ENCODE results near the gene ZNF576. TPM values are rescaled to one million over a fixed set of nuclear protein-coding genes. Genes with fewer than 3 reads are reported as not detected.
"Not testable (repeated sequence)": the region's sequence is repeated elsewhere in the genome, so short reads cannot be mapped to it uniquely, and the experiment has no call there.

The ZNF576 gene
- total and polyA plus RNA-seq, 4 donors, result 11.4 to 15.7 (median 13.3) TPM

GRCh38 chr19:43643326-43643725 is 46.9 kb downstream of the ZNF576 start:
- no peaks in the 10 kb centered on the region for H3K36me3 ChIP-seq (ENCODE audit: control insufficient read depth in 1 of 2, insufficient read depth in 2 of 2, low read length in 1 of 2)
- DNase-seq (no peak), ATAC-seq (ENCODE audit: low FRiP score) (no peak)
- H3K27me3 ChIP-seq (ENCODE audit: control insufficient read depth in 1 of 2, insufficient read depth in 2 of 2, low read length in 1 of 2), result no peaks in the 10 kb centered on the region
- H3K9me3 ChIP-seq (ENCODE audit: control insufficient read depth, low read length), result peaks cover 2% of the 10 kb centered on the region
- no peaks in the 10 kb centered on the region for H3K4me1 ChIP-seq (ENCODE audit: control insufficient read depth in 1 of 2, insufficient read depth in 2 of 2, low read length in 2 of 2)
- H3K4me3 ChIP-seq (ENCODE audit: low read length in 2 of 2), result no peak overlapping the region
- 61 to 65% methylated on average over 3 of the region's 3 CpGs for whole genome bisulfite sequencing, 2 donors
- no peak overlapping the region for H3K27ac ChIP-seq (ENCODE audit: low read depth in 1 of 2, low read length in 2 of 2)
- intact Hi-C loops (cut with DNase I), result no loop called here

GRCh38 chr19:43644181-43644580 is 47.8 kb downstream of the ZNF576 start:
- H3K4me1 ChIP-seq (ENCODE audit: control insufficient read depth in 1 of 2, insufficient read depth in 2 of 2, low read length in 2 of 2), result no peaks in the 10 kb centered on the region
- H3K4me3 ChIP-seq (ENCODE audit: low read length in 2 of 2), result no peak overlapping the region
- whole genome bisulfite sequencing, 2 donors, result 84 to 86% methylated on average over 13 of the region's 13 CpGs
- H3K27ac ChIP-seq (ENCODE audit: low read depth in 1 of 2, low read length in 2 of 2), result no peak overlapping the region
- peaks cover 2% of the 10 kb centered on the region for H3K9me3 ChIP-seq (ENCODE audit: control insufficient read depth, low read length)
- no peaks in the 10 kb centered on the region for H3K27me3 ChIP-seq (ENCODE audit: control insufficient read depth in 1 of 2, insufficient read depth in 2 of 2, low read length in 1 of 2)
- H3K36me3 ChIP-seq (ENCODE audit: control insufficient read depth in 1 of 2, insufficient read depth in 2 of 2, low read length in 1 of 2), result peaks cover 0 to 2% of the 10 kb centered on the region in 2 donors
- intact Hi-C loops (cut with DNase I), result no loop called here
- no peak for DNase-seq
- ATAC-seq (ENCODE audit: low FRiP score), result no peak

- DNase-seq (no peak), ATAC-seq (ENCODE audit: low FRiP score) (no peak)
- intact Hi-C loops (cut with DNase I), result no loop called here
- WGBS, 2 donors, result 96 to 97% methylated on average over 6 of the region's 6 CpGs
- H3K9me3 ChIP-seq (ENCODE audit: control insufficient read depth, low read length), result peaks cover 2% of the 10 kb centered on the region
- H3K36me3 ChIP-seq (ENCODE audit: control insufficient read depth in 1 of 2, insufficient read depth in 2 of 2, low read length in 1 of 2), result peaks cover 0 to 2% of the 10 kb centered on the region in 2 donors
- H3K27ac ChIP-seq (ENCODE audit: low read depth in 1 of 2, low read length in 2 of 2), result no peak overlapping the region
- H3K27me3 ChIP-seq (ENCODE audit: control insufficient read depth in 1 of 2, insufficient read depth in 2 of 2, low read length in 1 of 2), result no peaks in the 10 kb centered on the region
- no peak overlapping the region for H3K4me3 ChIP-seq (ENCODE audit: low read length in 2 of 2)
- H3K4me1 ChIP-seq (ENCODE audit: control insufficient read depth in 1 of 2, insufficient read depth in 2 of 2, low read length in 2 of 2), result no peaks in the 10 kb centered on the region
Measured at GRCh38 chr19:43648633-43649032, 52.2 kb downstream of the ZNF576 start.

DNA sequence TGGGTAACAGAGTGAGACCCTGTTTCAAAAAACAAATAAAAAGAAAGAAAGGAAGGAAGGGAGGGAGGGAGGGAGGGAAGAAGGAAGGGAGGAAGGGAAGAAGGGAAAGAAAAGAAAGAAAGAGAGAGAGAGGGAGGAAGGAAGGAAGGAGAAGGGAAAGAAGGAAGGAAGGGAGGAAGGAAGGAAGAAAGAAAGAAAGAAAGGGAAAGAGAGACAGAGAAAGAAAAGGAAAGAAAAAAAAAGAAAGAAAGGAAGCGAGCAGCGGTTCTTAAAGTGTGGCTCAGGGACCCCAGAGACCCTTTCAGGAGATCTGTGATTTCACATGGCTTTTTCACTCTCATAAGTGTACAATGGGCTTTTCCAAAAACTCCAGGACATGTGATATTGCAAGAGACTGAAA is 53.1 kb downstream of the ZNF576 start:
- H3K4me1 ChIP-seq (ENCODE audit: control insufficient read depth in 1 of 2, insufficient read depth in 2 of 2, low read length in 2 of 2), result no peaks in the 10 kb centered on the region
- H3K36me3 ChIP-seq (ENCODE audit: control insufficient read depth in 1 of 2, insufficient read depth in 2 of 2, low read length in 1 of 2), result peaks cover 0 to 2% of the 10 kb centered on the region in 2 donors
- H3K9me3 ChIP-seq (ENCODE audit: control insufficient read depth, low read length), result peaks cover 2% of the 10 kb centered on the region
- 84 to 92% methylated on average over 2 of the region's 2 CpGs for WGBS, 2 donors
- no peak overlapping the region for H3K4me3 ChIP-seq (ENCODE audit: low read length in 2 of 2)
- DNase-seq (no peak), ATAC-seq (ENCODE audit: low FRiP score) (no peak)
- no peaks in the 10 kb centered on the region for H3K27me3 ChIP-seq (ENCODE audit: control insufficient read depth in 1 of 2, insufficient read depth in 2 of 2, low read length in 1 of 2)
- no peak overlapping the region for H3K27ac ChIP-seq (ENCODE audit: low read depth in 1 of 2, low read length in 2 of 2)
- intact Hi-C loops (cut with DNase I), result no loop called here

DNA sequence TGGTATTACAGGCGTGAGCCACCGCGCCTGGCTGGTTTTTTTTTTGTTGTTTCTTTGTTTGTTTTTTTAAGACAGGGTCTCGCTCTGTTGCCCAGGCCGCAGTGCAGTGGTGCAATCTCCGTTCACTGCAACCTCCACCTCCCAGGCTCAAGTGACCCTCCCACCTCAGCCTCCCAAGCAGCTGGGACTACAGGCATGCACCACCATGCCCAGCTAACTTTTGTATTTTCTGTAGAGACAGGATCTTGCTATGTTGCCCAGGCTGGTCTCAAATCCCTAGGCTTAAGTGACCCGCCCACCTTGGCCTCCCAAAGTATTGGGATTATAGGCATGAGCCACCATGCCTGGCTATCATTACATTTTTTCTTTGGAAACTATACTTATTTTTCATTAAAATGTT is 53.9 kb downstream of the ZNF576 start:
- not testable (repeated sequence) for H3K27me3 ChIP-seq (ENCODE audit: control insufficient read depth in 1 of 2, insufficient read depth in 2 of 2, low read length in 1 of 2); DNase-seq; H3K9me3 ChIP-seq (ENCODE audit: control insufficient read depth, low read length); H3K27ac ChIP-seq (ENCODE audit: low read depth in 1 of 2, low read length in 2 of 2); H3K36me3 ChIP-seq (ENCODE audit: control insufficient read depth in 1 of 2, insufficient read depth in 2 of 2, low read length in 1 of 2); H3K4me1 ChIP-seq (ENCODE audit: control insufficient read depth in 1 of 2, insufficient read depth in 2 of 2, low read length in 2 of 2); H3K4me3 ChIP-seq (ENCODE audit: low read length in 2 of 2); ATAC-seq (ENCODE audit: low FRiP score)
- intact Hi-C loops (cut with DNase I), result loop anchor here in 1 of 2 donors (5.0 kb wide), 1 partner anchor 113 kb away; no protein-coding TSS in a partner anchor
- WGBS, 2 donors, result 96 to 97% methylated on average over 7 of the region's 7 CpGs

Other genes with a start within 250 kb of the ZNF576 start
- 1 to 10 TPM; 2.1 to 6.0 TPM for gene CD177, start 242.9 kb upstream of the ZNF576 start, total RNA-seq
- 1 to 10 TPM in 1 of 2 donors, under 1 TPM in 1; 0.13 to 2.8 TPM for gene CD177, start 242.9 kb upstream of the ZNF576 start, polyA plus RNA-seq
- gene TEX101, start 181.7 kb upstream of the ZNF576 start, total RNA-seq, result not detected
- not detected for gene TEX101, start 181.7 kb upstream of the ZNF576 start, polyA plus RNA-seq
- 1 to 10 TPM; 1.2 to 1.6 TPM for gene LYPD3, start 131.0 kb upstream of the ZNF576 start, total RNA-seq
- 1 to 10 TPM; 1.5 to 2.6 TPM for gene LYPD3, start 131.0 kb upstream of the ZNF576 start, polyA plus RNA-seq
- gene PHLDB3, start 91.8 kb upstream of the ZNF576 start, total RNA-seq, result 10 to 100 TPM in 1 of 2 donors, 1 to 10 TPM in 1; 9.7 to 10.2 TPM
- 10 to 100 TPM in 1 of 2 donors, 1 to 10 TPM in 1; 4.8 to 18.5 TPM for gene PHLDB3, start 91.8 kb upstream of the ZNF576 start, polyA plus RNA-seq
- 10 to 100 TPM; 21.7 to 30.7 TPM for gene ETHE1, start 69.4 kb upstream of the ZNF576 start, total RNA-seq
- 10 to 100 TPM; 44.3 to 47.1 TPM for gene ETHE1, start 69.4 kb upstream of the ZNF576 start, polyA plus RNA-seq
- gene ZNF575, start 63.4 kb upstream of the ZNF576 start, total RNA-seq, result 1 to 10 TPM; 1.7 to 4.6 TPM
- 1 to 10 TPM in 1 of 2 donors, under 1 TPM in 1; 0.63 to 1.6 TPM for gene ZNF575, start 63.4 kb upstream of the ZNF576 start, polyA plus RNA-seq
- gene XRCC1, start 21.1 kb upstream of the ZNF576 start, total RNA-seq, result 10 to 100 TPM; 22.3 to 30.2 TPM
- gene XRCC1, start 21.1 kb upstream of the ZNF576 start, polyA plus RNA-seq, result 10 to 100 TPM; 12.1 to 27.2 TPM
- 10 to 100 TPM in 1 of 2 donors, 1 to 10 TPM in 1; 8.2 to 10.1 TPM for gene PINLYP, start 20.8 kb upstream of the ZNF576 start, total RNA-seq
- 10 to 100 TPM; 20.8 to 22.9 TPM for gene PINLYP, start 20.8 kb upstream of the ZNF576 start, polyA plus RNA-seq
- gene IRGQ, start 461 bp upstream of the ZNF576 start, total RNA-seq, result 10 to 100 TPM; 20.3 to 25.5 TPM
- gene IRGQ, start 461 bp upstream of the ZNF576 start, polyA plus RNA-seq, result 1 to 10 TPM; 4.3 to 7.2 TPM
- under 1 TPM; 0.51 to 0.52 TPM for gene SRRM5, start 15.5 kb downstream of the ZNF576 start, total RNA-seq
- under 1 TPM in 1 of 2 donors, not detected in 1; 0.69 TPM for gene SRRM5, start 15.5 kb downstream of the ZNF576 start, polyA plus RNA-seq
- 10 to 100 TPM; 26.2 to 34.6 TPM for gene ZNF428, start 23.0 kb downstream of the ZNF576 start, total RNA-seq
- gene ZNF428, start 23.0 kb downstream of the ZNF576 start, polyA plus RNA-seq, result 10 to 100 TPM; 37.1 to 54.2 TPM
- 1 to 10 TPM; 2.9 to 6.5 TPM for gene CADM4, start 43.3 kb downstream of the ZNF576 start, total RNA-seq
- 1 to 10 TPM; 3.1 to 8.1 TPM for gene CADM4, start 43.3 kb downstream of the ZNF576 start, polyA plus RNA-seq
- 10 to 100 TPM; 41.0 to 51.0 TPM for gene PLAUR, start 73.6 kb downstream of the ZNF576 start, total RNA-seq
- 10 to 100 TPM; 20.5 to 22.3 TPM for gene PLAUR, start 73.6 kb downstream of the ZNF576 start, polyA plus RNA-seq
- not detected for gene IRGC, start 119.5 kb downstream of the ZNF576 start, total RNA-seq
- gene IRGC, start 119.5 kb downstream of the ZNF576 start, polyA plus RNA-seq, result not detected
- 10 to 100 TPM; 29.2 to 50.6 TPM for gene SMG9, start 158.4 kb downstream of the ZNF576 start, total RNA-seq
- 10 to 100 TPM; 14.9 to 31.1 TPM for gene SMG9, start 158.4 kb downstream of the ZNF576 start, polyA plus RNA-seq
- gene KCNN4, start 184.4 kb downstream of the ZNF576 start, total RNA-seq, result 1 to 10 TPM; 4.1 to 4.3 TPM
- 1 to 10 TPM; 1.5 to 8.6 TPM for gene KCNN4, start 184.4 kb downstream of the ZNF576 start, polyA plus RNA-seq
- 1 to 10 TPM; 1.6 to 1.9 TPM for gene LYPD5, start 205.9 kb downstream of the ZNF576 start, total RNA-seq
- gene LYPD5, start 205.9 kb downstream of the ZNF576 start, polyA plus RNA-seq, result under 1 TPM; 0.08 to 0.63 TPM
- 10 to 100 TPM; 12.0 to 15.2 TPM for gene ZNF283, start 230.7 kb downstream of the ZNF576 start, total RNA-seq
- 1 to 10 TPM; 3.9 to 4.5 TPM for gene ZNF283, start 230.7 kb downstream of the ZNF576 start, polyA plus RNA-seq